Measurements from ENCODE around the gene CDCA8. TPM values are rescaled to one million over a fixed set of nuclear protein-coding genes. Genes with fewer than 3 reads are reported as not detected.

Gene CDCA8
- polyA plus RNA-seq, 1 donor (not counting 4 experiments of a cell fraction or from before 2014, with no cell fraction given) = 15.1 TPM

GRCh38 chr1:37662031-37662755 is 30.1 kb upstream of the CDCA8 start:
- Histone ChIP-seq H3K9ac (ENCODE audit: control insufficient read depth, extremely low read depth, insufficient read depth, low read length) (no peak overlapping the region), H3K27ac (ENCODE audit: control insufficient read depth, insufficient read depth, low read length) (no peak overlapping the region), H4K20me1 (ENCODE audit: control insufficient read depth, extremely low read depth, insufficient read depth, low read length) (no peaks in the 10 kb centered on the region), H3K79me2 (ENCODE audit: control insufficient read depth, insufficient read depth, low read length) (no peaks in the 10 kb centered on the region), H3K4me1 (ENCODE audit: control insufficient read depth, extremely low read depth, insufficient read depth, low read length) (peaks cover 8% of the 10 kb centered on the region), H3K9me1 (ENCODE audit: control insufficient read depth, extremely low read depth, insufficient read depth, low read length) (no peaks in the 10 kb centered on the region), H3K9me3 (ENCODE audit: control insufficient read depth, low read depth, low read length) (no peaks in the 10 kb centered on the region), H2AFZ (ENCODE audit: control insufficient read depth, low read length) (no peak overlapping the region), H3K4me2 (ENCODE audit: control insufficient read depth, extremely low read depth, insufficient read depth, low read depth, low read length) (no peak overlapping the region), H3K4me3 (ENCODE audit: control insufficient read depth in 2 of 3, extremely low read depth in 1 of 3, insufficient read depth in 2 of 3, low read depth in 1 of 3, low read length in 3 of 3) (no peak overlapping the region), H3K27me3 (ENCODE audit: control insufficient read depth, extremely low read depth, insufficient read depth, low read length) (peaks cover 14% of the 10 kb centered on the region), H3K36me3 (ENCODE audit: control insufficient read depth in 2 of 2, extremely low read depth in 1 of 2, insufficient read depth in 2 of 2, low read length in 2 of 2) (no peaks in the 10 kb centered on the region)
- TF ChIP-seq EZH2 (IDR thresholded peaks at IDR 0.05; ENCODE audit: low read length) (no peak), CTCF (optimal IDR thresholded peaks at IDR 0.05 in 1 of 3, IDR thresholded peaks at IDR 0.05 in 1 of 3, conservative IDR thresholded peaks at IDR 0.05 in 1 of 3; ENCODE audit: extremely low read depth in 1 of 3, insufficient read depth in 2 of 3, low read length in 3 of 3) (no peak)
- FAIRE-seq (no peak), DNase-seq (ENCODE audit: low read depth, low spot score) (no peak)
- dilution Hi-C loops (cut with MboI; ENCODE audit: extremely low pct_ligation_motif_present, low sequenced_read_pairs) = no loop called here

DNA sequence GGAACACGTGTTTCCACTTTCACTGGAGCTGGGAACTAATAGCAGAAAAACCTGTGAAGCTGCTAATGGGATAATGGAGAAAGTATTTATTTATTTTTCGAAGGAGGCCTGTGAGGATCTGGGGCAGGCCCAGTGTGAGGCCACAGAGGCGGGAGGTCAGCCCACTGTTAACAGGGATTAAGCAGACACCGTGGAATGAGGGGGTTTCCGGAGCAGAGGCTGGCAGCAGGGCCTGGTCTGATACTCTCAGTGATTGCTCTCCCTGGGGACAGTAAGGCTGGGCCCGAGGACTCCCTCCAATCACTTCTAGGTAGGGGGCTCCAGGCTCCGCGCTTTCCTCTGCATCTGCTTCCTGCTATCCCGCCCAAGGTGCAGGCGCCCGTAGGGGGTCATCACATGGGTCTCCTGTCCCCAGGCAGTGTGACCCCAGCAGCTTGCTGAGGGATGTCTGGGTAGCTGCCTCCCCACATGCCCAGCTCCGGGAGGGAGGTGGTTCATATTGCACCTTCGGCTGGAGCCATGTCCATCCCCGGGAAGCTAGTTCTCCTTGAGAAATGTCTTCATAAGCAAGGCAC is 28.8 kb upstream of the CDCA8 start:
- Histone ChIP-seq H3K27me3 (ENCODE audit: control insufficient read depth, extremely low read depth, insufficient read depth, low read length) (peaks cover 13% of the 10 kb centered on the region), H3K9ac (ENCODE audit: control insufficient read depth, extremely low read depth, insufficient read depth, low read length) (no peak overlapping the region), H3K27ac (ENCODE audit: control insufficient read depth, insufficient read depth, low read length) (no peak overlapping the region), H2AFZ (ENCODE audit: control insufficient read depth, low read length) (no peak overlapping the region), H3K4me2 (ENCODE audit: control insufficient read depth, extremely low read depth, insufficient read depth, low read depth, low read length) (no peak overlapping the region), H3K9me1 (ENCODE audit: control insufficient read depth, extremely low read depth, insufficient read depth, low read length) (no peaks in the 10 kb centered on the region), H3K4me3 (ENCODE audit: control insufficient read depth in 2 of 3, extremely low read depth in 1 of 3, insufficient read depth in 2 of 3, low read depth in 1 of 3, low read length in 3 of 3) (no peak overlapping the region), H4K20me1 (ENCODE audit: control insufficient read depth, extremely low read depth, insufficient read depth, low read length) (no peaks in the 10 kb centered on the region), H3K79me2 (ENCODE audit: control insufficient read depth, insufficient read depth, low read length) (no peaks in the 10 kb centered on the region), H3K36me3 (ENCODE audit: control insufficient read depth in 2 of 2, extremely low read depth in 1 of 2, insufficient read depth in 2 of 2, low read length in 2 of 2) (no peaks in the 10 kb centered on the region), H3K9me3 (ENCODE audit: control insufficient read depth, low read depth, low read length) (no peaks in the 10 kb centered on the region), H3K4me1 (ENCODE audit: control insufficient read depth, extremely low read depth, insufficient read depth, low read length) (peaks cover 8% of the 10 kb centered on the region)
- dilution Hi-C loops (cut with MboI; ENCODE audit: extremely low pct_ligation_motif_present, low sequenced_read_pairs) = no loop called here
- TF ChIP-seq CTCF (optimal IDR thresholded peaks at IDR 0.05 in 1 of 3, IDR thresholded peaks at IDR 0.05 in 1 of 3, conservative IDR thresholded peaks at IDR 0.05 in 1 of 3; ENCODE audit: extremely low read depth in 1 of 3, insufficient read depth in 2 of 3, low read length in 3 of 3) (no peak), EZH2 (IDR thresholded peaks at IDR 0.05; ENCODE audit: low read length) (no peak)
- DNase-seq (ENCODE audit: low read depth, low spot score) (no peak), FAIRE-seq (no peak)

Data from keratinocyte (primary cell).